AG09309 (cell line): ENCODE data around the gene BMPER.

Experiments used
- DNase-seq: peaks from one replicate; pipeline ENCODE4 v3.0.0-alpha.2; 2010; ENCODE audit warnings: low read depth
- H3K4me3 ChIP-seq: 2 replicates; pipeline ENCODE4 v1.5.1; 2011; ENCODE audit warnings: mild to moderate bottlenecking, low read depth, low read length, moderate library complexity; ENCODE audit not compliant: control insufficient read depth
- CTCF ChIP-seq: IDR thresholded peaks from 2 replicates; pipeline ENCODE4 v1.5.1; 2011; ENCODE audit warnings: mild to moderate bottlenecking, low read depth, low read length, inconsistent platforms; ENCODE audit not compliant: insufficient read depth, control insufficient read depth; ENCODE audit errors: missing control alignments

BMPER gene

GRCh38 chr7:34044734-34045353 is 139.5 kb downstream of the BMPER start:
- no peak for DNase-seq
- no peak overlapping the region for H3K4me3 ChIP-seq
- no peak for TF ChIP-seq CTCF

GRCh38 chr7:34048445-34048844 is 143.1 kb downstream of the BMPER start:
- TF ChIP-seq CTCF, result no peak
- H3K4me3 ChIP-seq, result no peak overlapping the region
- no peak for DNase-seq

- no peak for TF ChIP-seq CTCF
- no peak overlapping the region for H3K4me3 ChIP-seq
- no peak for DNase-seq
Observed at GRCh38 chr7:34054075-34054474, 148.7 kb downstream of the BMPER start.

- no peak overlapping the region for H3K4me3 ChIP-seq
- no peak for TF ChIP-seq CTCF
- no peak for DNase-seq
Observed at GRCh38 chr7:34057136-34057535, 151.8 kb downstream of the BMPER start.

GRCh38 chr7:34057956-34058355 is 152.6 kb downstream of the BMPER start:
- no peak for TF ChIP-seq CTCF
- H3K4me3 ChIP-seq, result no peak overlapping the region
- DNase-seq, result no peak

GRCh38 chr7:34058801-34059135 is 153.4 kb downstream of the BMPER start:
- TF ChIP-seq CTCF, result no peak
- H3K4me3 ChIP-seq, result no peak overlapping the region
- no peak for DNase-seq
